ENCODE data around the gene ZGLP1.

ZGLP1 gene

DNA sequence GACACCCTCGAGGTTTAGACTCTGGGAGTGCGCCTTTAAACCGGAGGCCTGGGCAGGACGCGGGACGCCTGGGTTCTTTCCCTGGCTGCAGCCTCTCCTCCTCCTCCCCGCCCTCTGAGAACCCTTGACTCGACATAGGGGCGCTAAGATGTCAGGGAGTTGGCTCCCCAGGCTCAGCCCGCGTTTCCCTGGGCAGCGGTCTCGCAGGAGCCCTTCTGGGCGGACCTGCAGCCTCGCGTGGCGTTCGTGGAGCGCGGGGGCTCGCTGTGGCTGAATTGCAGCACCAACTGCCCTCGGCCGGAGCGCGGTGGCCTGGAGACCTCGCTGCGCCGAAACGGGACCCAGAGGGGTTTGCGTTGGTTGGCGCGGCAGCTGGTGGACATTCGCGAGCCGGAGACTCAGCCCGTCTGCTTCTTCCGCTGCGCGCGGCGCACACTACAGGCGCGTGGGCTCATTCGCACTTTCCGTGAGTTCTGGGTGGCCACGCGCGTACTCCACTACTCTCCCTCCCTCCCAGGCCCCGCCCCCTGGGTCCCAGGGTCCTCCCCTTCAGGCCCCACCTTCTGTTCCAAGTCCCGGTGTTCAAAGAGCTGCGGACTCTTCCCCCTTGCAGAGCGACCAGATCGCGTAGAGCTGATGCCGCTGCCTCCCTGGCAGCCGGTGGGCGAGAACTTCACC is 18.6 kb downstream of the ZGLP1 start:
- Histone ChIP-seq H3K4me1 (ENCODE audit: control insufficient read depth, insufficient read depth, low read length) (peaks cover 49% of the 10 kb centered on the region), H3K9me3 (replicated peaks; ENCODE audit: low read length) (no peaks in the 10 kb centered on the region), H3K36me3 (ENCODE audit: insufficient read depth, low read length) (no peaks in the 10 kb centered on the region), H3K27me3 (ENCODE audit: control insufficient read depth, insufficient read depth, low read length) (peaks cover 86% of the 10 kb centered on the region), H3K4me3 (ENCODE audit: low read length) (peak overlapping the region; percentile 68), H3K4me2 (ENCODE audit: low read length) (peak overlapping the region; percentile 93), H3K9ac (ENCODE audit: low read depth, low read length) (peak overlapping the region; percentile 11)

DNA sequence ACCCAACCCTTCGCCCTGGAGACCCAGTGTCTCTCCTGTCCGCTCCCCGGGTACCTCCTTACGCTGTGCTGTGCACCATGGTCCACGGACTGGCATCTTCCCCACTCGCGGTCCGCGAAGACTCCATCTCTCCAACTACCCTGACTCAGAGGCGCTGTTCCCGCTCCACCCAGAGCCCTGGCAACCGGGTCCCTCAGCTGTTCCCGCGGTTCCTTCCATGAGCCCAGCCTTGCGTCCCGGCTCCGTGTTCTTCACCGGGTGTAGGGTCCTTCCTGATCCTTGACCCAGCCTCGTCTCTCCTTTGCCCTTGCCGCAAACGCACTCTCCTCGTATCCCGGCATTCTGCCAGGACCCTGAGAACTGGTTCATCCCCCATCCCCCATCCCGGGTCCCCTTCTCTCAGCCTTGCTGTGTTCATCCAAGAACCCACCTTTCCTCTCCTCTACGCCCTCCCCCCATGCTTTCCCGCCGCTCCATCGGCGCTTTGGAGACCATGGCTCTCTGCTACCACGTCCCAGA is 19.2 kb downstream of the ZGLP1 start:
- H3K9ac ChIP-seq (ENCODE audit: low read depth, low read length) = no peak overlapping the region
- no peaks in the 10 kb centered on the region for H3K36me3 ChIP-seq (ENCODE audit: insufficient read depth, low read length)
- H3K4me1 ChIP-seq (ENCODE audit: control insufficient read depth, insufficient read depth, low read length) = peaks cover 43% of the 10 kb centered on the region
- H3K27me3 ChIP-seq (ENCODE audit: control insufficient read depth, insufficient read depth, low read length) = peaks cover 80% of the 10 kb centered on the region
- H3K4me3 ChIP-seq (ENCODE audit: low read length) = peak overlapping the region; percentile 68
- H3K9me3 ChIP-seq (replicated peaks; ENCODE audit: low read length) = no peaks in the 10 kb centered on the region
- H3K4me2 ChIP-seq (ENCODE audit: low read length) = peak overlapping the region; percentile 93

DNA sequence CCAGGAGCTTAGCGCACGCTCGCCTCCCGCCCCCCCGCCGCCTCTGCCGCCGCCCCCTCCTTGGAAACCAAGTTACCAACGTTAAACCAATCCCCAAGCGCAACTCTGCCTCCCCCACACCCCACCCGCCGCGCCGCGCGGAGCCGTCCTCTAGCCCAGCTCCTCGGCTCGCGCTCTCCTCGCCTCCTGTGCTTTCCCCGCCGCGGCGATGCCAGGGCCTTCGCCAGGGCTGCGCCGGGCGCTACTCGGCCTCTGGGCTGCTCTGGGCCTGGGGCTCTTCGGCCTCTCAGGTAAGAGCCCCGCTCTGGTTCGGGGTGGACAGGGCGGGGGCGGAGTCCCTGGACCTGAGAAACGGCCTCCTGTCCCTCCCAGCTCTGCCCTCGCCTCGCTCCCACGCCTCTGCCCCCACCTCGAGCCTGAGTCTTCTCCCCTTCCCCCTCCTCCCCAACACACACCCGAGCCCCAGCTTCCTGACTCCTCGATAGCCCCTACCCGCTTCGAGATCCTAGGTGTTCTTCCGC is 19.7 kb downstream of the ZGLP1 start, which contains the start of gene ICAM5:
TSS of gene ICAM5 (plus strand) at position 117 of the 521 bp plus-strand sequence. CDS start at position 209, 92 bp downstream.
- H3K27me3 ChIP-seq (ENCODE audit: control insufficient read depth, insufficient read depth, low read length) = peaks cover 74% of the 10 kb centered on the region
- no peak within 1 kb of the TSS for H3K9ac ChIP-seq (ENCODE audit: low read depth, low read length)
- H3K4me1 ChIP-seq (ENCODE audit: control insufficient read depth, insufficient read depth, low read length) = peaks cover 39% of the 10 kb centered on the region
- peak within 1 kb of the TSS; percentile 68 for H3K4me3 ChIP-seq (ENCODE audit: low read length)
- H3K36me3 ChIP-seq (ENCODE audit: insufficient read depth, low read length) = no peaks in the 10 kb centered on the region
- H3K9me3 ChIP-seq (replicated peaks; ENCODE audit: low read length) = no peaks in the 10 kb centered on the region
- peak within 1 kb of the TSS; percentile 93 for H3K4me2 ChIP-seq (ENCODE audit: low read length)

DNA sequence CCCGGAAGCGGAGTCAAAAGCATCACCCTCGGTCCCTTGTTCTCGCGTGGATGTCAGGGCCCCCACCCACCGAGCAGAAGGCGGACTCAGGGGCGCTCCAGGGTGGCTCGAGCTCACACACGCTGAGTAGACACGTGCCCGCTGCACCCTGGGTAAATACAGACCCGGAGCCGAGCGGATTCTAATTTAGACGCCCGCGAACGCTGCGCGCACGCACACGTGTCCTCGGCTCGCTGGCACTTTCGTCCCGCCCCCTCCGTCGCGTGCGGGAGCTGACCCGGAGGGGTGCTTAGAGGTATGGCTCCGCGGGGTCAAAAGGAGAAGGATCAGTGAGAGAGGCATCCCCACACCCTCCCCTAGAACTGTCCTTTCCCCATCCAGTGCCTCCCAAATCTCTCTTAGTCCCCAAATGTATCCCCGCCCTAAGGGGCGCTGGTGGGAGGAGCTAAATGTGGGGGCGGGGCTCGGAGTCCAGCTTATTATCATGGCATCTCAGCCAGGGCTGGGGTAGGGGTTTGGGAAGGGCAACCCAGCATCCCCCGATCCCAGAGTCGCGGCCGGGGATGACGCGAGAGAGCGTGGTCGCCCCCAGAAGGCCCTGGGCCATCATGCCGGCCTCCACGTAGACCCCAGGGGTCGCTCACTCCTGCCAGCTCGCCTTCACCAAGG is 20.3 kb downstream of the ZGLP1 start:
- peak overlapping the region; percentile 36 for H3K4me3 ChIP-seq (ENCODE audit: low read length)
- H3K9ac ChIP-seq (ENCODE audit: low read depth, low read length) = no peak overlapping the region
- H3K27me3 ChIP-seq (ENCODE audit: control insufficient read depth, insufficient read depth, low read length) = peaks cover 70% of the 10 kb centered on the region
- H3K9me3 ChIP-seq (replicated peaks; ENCODE audit: low read length) = no peaks in the 10 kb centered on the region
- H3K4me1 ChIP-seq (ENCODE audit: control insufficient read depth, insufficient read depth, low read length) = peaks cover 39% of the 10 kb centered on the region
- no peaks in the 10 kb centered on the region for H3K36me3 ChIP-seq (ENCODE audit: insufficient read depth, low read length)
- H3K4me2 ChIP-seq (ENCODE audit: low read length) = peak overlapping the region; percentile 93

DNA sequence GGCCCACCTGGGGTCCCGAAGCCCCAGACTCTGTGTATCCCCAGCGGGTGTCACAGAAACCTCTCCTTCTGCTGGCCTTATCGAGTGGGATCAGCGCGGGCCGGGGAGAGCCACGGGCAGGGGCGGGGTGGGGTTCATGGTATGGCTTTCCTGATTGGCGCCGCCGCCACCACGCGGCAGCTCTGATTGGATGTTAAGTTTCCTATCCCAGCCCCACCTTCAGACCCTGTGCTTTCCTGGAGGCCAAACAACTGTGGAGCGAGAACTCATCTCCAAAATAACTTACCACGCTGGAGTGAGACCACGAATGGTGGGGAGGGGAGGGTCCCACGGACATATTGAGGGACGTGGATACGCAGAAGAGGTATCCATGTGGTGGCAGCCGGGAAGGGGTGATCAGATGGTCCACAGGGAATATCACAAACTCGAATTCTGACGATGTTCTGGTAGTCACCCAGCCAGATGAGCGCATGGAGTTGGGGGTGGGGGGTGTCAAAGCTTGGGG is 20.9 kb downstream of the ZGLP1 start:
- H3K9ac ChIP-seq (ENCODE audit: low read depth, low read length) = no peak overlapping the region
- H3K9me3 ChIP-seq (replicated peaks; ENCODE audit: low read length) = no peaks in the 10 kb centered on the region
- peak overlapping the region; percentile 36 for H3K4me3 ChIP-seq (ENCODE audit: low read length)
- peaks cover 64% of the 10 kb centered on the region for H3K27me3 ChIP-seq (ENCODE audit: control insufficient read depth, insufficient read depth, low read length)
- H3K4me1 ChIP-seq (ENCODE audit: control insufficient read depth, insufficient read depth, low read length) = peaks cover 39% of the 10 kb centered on the region
- no peaks in the 10 kb centered on the region for H3K36me3 ChIP-seq (ENCODE audit: insufficient read depth, low read length)
- H3K4me2 ChIP-seq (ENCODE audit: low read length) = peak overlapping the region; percentile 93

DNA sequence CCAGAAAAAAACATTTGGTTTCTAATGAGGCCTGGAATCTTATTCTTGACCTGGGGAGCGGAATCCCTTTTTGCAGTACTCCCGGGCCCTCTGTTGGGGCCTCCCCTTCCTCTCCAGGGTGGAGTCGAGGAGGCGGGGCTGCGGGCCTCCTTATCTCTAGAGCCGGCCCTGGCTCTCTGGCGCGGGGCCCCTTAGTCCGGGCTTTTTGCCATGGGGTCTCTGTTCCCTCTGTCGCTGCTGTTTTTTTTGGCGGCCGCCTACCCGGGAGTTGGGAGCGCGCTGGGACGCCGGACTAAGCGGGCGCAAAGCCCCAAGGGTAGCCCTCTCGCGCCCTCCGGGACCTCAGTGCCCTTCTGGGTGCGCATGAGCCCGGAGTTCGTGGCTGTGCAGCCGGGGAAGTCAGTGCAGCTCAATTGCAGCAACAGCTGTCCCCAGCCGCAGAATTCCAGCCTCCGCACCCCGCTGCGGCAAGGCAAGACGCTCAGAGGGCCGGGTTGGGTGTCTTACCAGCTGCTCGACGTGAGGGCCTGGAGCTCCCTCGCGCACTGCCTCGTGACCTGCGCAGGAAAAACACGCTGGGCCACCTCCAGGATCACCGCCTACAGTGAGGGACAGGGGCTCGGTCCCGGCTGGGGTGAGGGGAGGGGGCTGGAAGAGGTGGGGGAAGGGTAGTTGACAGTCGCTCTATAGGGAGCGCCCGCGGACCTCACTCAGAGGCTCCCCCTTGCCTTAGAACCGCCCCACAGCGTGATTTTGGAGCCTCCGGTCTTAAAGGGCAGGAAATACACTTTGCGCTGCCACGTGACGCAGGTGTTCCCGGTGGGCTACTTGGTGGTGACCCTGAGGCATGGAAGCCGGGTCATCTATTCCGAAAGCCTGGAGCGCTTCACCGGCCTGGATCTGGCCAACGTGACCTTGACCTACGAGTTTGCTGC is 22.5 kb downstream of the ZGLP1 start, which contains the start of gene ICAM4:
TSS of gene ICAM4 (plus strand) at position 153 of the 935 bp plus-strand sequence. CDS start at position 211, 58 bp downstream.
- Histone ChIP-seq H3K4me1 (ENCODE audit: control insufficient read depth, insufficient read depth, low read length) (peaks cover 33% of the 10 kb centered on the region), H3K4me2 (ENCODE audit: low read length) (no peak within 1 kb of the TSS), H3K4me3 (ENCODE audit: low read length) (no peak within 1 kb of the TSS), H3K9me3 (replicated peaks; ENCODE audit: low read length) (no peaks in the 10 kb centered on the region), H3K9ac (ENCODE audit: low read depth, low read length) (no peak within 1 kb of the TSS), H3K27me3 (ENCODE audit: control insufficient read depth, insufficient read depth, low read length) (peaks cover 47% of the 10 kb centered on the region), H3K36me3 (ENCODE audit: insufficient read depth, low read length) (no peaks in the 10 kb centered on the region)

DNA sequence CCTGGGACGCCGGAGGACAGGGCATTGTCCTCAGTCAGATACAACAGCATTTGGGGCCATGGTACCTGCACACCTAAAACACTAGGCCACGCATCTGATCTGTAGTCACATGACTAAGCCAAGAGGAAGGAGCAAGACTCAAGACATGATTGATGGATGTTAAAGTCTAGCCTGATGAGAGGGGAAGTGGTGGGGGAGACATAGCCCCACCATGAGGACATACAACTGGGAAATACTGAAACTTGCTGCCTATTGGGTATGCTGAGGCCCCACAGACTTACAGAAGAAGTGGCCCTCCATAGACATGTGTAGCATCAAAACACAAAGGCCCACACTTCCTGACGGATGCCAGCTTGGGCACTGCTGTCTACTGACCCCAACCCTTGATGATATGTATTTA is 24.2 kb downstream of the ZGLP1 start:
- Histone ChIP-seq H3K36me3 (ENCODE audit: insufficient read depth, low read length) (no peaks in the 10 kb centered on the region), H3K9me3 (replicated peaks; ENCODE audit: low read length) (no peaks in the 10 kb centered on the region), H3K4me3 (ENCODE audit: low read length) (no peak overlapping the region), H3K4me2 (ENCODE audit: low read length) (no peak overlapping the region), H3K27me3 (ENCODE audit: control insufficient read depth, insufficient read depth, low read length) (peaks cover 30% of the 10 kb centered on the region), H3K9ac (ENCODE audit: low read depth, low read length) (no peak overlapping the region), H3K4me1 (ENCODE audit: control insufficient read depth, insufficient read depth, low read length) (peaks cover 17% of the 10 kb centered on the region)

DNA sequence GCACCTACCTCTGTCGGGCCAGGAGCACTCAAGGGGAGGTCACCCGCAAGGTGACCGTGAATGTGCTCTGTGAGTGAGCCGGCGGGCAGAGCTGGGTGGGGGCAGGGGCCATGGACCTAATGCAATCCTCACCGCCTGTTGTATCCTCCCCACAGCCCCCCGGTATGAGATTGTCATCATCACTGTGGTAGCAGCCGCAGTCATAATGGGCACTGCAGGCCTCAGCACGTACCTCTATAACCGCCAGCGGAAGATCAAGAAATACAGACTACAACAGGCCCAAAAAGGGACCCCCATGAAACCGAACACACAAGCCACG is 24.7 kb downstream of the ZGLP1 start:
- Histone ChIP-seq H3K9me3 (replicated peaks; ENCODE audit: low read length) (no peaks in the 10 kb centered on the region), H3K4me1 (ENCODE audit: control insufficient read depth, insufficient read depth, low read length) (peaks cover 12% of the 10 kb centered on the region)

DNA sequence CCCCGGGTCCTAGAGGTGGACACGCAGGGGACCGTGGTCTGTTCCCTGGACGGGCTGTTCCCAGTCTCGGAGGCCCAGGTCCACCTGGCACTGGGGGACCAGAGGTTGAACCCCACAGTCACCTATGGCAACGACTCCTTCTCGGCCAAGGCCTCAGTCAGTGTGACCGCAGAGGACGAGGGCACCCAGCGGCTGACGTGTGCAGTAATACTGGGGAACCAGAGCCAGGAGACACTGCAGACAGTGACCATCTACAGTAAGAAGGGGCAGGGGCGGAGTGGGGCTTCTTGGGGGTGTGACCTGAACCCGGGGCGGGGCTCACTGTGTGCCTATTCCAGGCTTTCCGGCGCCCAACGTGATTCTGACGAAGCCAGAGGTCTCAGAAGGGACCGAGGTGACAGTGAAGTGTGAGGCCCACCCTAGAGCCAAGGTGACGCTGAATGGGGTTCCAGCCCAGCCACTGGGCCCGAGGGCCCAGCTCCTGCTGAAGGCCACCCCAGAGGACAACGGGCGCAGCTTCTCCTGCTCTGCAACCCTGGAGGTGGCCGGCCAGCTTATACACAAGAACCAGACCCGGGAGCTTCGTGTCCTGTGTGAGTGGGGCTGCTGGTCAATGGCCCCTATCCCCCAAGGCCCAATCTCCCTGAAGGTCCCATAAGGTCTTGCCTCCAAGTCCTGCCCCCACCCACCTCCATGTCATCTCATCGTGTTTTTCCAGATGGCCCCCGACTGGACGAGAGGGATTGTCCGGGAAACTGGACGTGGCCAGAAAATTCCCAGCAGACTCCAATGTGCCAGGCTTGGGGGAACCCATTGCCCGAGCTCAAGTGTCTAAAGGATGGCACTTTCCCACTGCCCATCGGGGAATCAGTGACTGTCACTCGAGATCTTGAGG is 25.3 kb downstream of the ZGLP1 start:
- no peak overlapping the region for H3K4me3 ChIP-seq (ENCODE audit: low read length)
- H3K9me3 ChIP-seq (replicated peaks; ENCODE audit: low read length) = no peaks in the 10 kb centered on the region
- H3K27me3 ChIP-seq (ENCODE audit: control insufficient read depth, insufficient read depth, low read length) = peaks cover 21% of the 10 kb centered on the region
- no peak overlapping the region for H3K4me2 ChIP-seq (ENCODE audit: low read length)
- no peak overlapping the region for H3K9ac ChIP-seq (ENCODE audit: low read depth, low read length)
- H3K36me3 ChIP-seq (ENCODE audit: insufficient read depth, low read length) = no peaks in the 10 kb centered on the region
- peaks cover 7% of the 10 kb centered on the region for H3K4me1 ChIP-seq (ENCODE audit: control insufficient read depth, insufficient read depth, low read length)

More for the DNA sequence above, 24.7 kb downstream of the ZGLP1 start:
- H3K36me3 ChIP-seq (ENCODE audit: insufficient read depth, low read length) = no peaks in the 10 kb centered on the region
- H3K4me3 ChIP-seq (ENCODE audit: low read length) = no peak overlapping the region
- H3K27me3 ChIP-seq (ENCODE audit: control insufficient read depth, insufficient read depth, low read length) = peaks cover 26% of the 10 kb centered on the region
- no peak overlapping the region for H3K9ac ChIP-seq (ENCODE audit: low read depth, low read length)
- no peak overlapping the region for H3K4me2 ChIP-seq (ENCODE audit: low read length)

DNA sequence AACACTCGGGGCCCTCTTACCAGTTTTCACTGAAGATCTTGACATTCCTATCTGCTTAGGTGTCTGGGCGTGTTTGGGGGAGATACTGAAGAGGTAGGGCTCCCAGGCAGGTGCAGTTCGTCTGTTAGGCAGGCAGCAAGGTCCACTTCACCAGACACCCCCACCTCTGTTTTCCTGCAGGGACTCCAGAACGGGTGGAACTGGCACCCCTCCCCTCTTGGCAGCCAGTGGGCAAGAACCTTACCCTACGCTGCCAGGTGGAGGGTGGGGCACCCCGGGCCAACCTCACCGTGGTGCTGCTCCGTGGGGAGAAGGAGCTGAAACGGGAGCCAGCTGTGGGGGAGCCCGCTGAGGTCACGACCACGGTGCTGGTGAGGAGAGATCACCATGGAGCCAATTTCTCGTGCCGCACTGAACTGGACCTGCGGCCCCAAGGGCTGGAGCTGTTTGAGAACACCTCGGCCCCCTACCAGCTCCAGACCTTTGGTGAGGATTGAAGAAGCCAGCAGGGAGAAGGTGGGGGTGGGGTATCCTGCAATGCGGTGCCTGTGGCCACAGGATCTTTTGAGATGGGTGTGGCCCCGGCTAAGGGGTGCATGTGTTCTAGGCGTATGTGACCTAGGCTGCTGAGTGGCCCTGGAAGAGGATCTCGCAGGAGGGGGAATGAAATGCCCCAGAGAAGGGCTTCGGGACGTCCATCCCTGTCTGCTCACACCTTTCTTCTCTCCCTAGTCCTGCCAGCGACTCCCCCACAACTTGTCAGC is 26.1 kb downstream of the ZGLP1 start:
- Histone ChIP-seq H3K27me3 (ENCODE audit: control insufficient read depth, insufficient read depth, low read length) (peaks cover 13% of the 10 kb centered on the region), H3K9ac (ENCODE audit: low read depth, low read length) (no peak overlapping the region), H3K9me3 (replicated peaks; ENCODE audit: low read length) (no peaks in the 10 kb centered on the region), H3K36me3 (ENCODE audit: insufficient read depth, low read length) (no peaks in the 10 kb centered on the region), H3K4me3 (ENCODE audit: low read length) (no peak overlapping the region), H3K4me1 (ENCODE audit: control insufficient read depth, insufficient read depth, low read length) (no peaks in the 10 kb centered on the region), H3K4me2 (ENCODE audit: low read length) (no peak overlapping the region)

All from skeletal muscle satellite cell (primary cell).